Measurements from ENCODE around the gene KNOP1. TPM values are rescaled to one million over a fixed set of nuclear protein-coding genes. Genes with fewer than 3 reads are reported as not detected.

Gene KNOP1, protein sequence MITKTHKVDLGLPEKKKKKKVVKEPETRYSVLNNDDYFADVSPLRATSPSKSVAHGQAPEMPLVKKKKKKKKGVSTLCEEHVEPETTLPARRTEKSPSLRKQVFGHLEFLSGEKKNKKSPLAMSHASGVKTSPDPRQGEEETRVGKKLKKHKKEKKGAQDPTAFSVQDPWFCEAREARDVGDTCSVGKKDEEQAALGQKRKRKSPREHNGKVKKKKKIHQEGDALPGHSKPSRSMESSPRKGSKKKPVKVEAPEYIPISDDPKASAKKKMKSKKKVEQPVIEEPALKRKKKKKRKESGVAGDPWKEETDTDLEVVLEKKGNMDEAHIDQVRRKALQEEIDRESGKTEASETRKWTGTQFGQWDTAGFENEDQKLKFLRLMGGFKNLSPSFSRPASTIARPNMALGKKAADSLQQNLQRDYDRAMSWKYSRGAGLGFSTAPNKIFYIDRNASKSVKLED
- 25.2 TPM for polyA plus RNA-seq (2013, experiment 1 of 2; ENCODE audit: insufficient read length)
- polyA plus RNA-seq (2013, experiment 2 of 2; ENCODE audit: insufficient read length): 23.2 TPM

- DNase-seq: peak; percentile 88
Observed at GRCh38 chr16:19717741-19718623, at the start of gene KNOP1, which contains the start of gene IQCK. Gene KNOP1, minus strand, starts transcription at chr16:19718227. Its CDS starts 3,192 bp downstream, at chr16:19715035. Gene IQCK, plus strand, starts transcription at chr16:19718271. Its CDS starts 36 bp downstream, at chr16:19718307.

GRCh38 chr16:19767497-19767896, 49.5 kb upstream of the KNOP1 start:
- DNase-seq: no peak

DNA sequence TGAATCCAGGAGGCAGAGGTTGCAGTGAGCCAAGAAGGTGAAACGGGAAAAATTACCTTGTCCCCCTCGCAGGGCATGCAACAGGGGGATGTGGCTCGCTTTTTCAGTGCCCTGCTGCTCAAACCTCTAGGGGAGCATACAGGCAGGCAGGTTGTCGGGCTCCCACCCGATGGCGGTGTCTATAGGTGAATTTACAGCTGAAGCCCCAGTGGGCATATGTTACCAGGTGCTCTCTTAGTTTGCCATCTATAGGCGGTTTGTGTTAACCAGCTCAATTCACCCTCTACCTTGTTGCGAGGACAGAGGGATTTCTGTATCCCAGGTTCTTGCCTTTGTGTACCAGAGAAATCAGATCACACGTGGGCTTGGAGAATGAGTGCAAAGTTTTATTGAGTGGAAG, 49.0 kb upstream of the KNOP1 start:
- DNase-seq: no peak

DNA sequence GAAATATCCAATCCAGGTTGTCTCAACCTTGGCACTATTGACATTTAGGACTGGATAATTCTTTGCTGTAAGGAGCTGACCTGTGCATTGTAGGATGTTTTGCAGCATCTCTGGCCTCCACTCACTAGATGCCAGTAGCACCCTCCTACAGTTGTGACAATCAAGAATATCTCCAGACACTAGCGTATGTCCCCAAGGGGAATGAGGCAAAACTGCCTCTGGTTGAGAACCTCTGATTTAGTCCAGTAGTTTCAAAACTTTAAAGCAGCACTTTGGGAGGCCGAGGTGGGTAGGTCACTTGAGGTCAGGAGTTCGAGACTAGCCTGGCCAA, 48.5 kb upstream of the KNOP1 start:
- DNase-seq: no peak

- DNase-seq: no peak
Observed at GRCh38 chr16:19765860-19766553, 48.0 kb upstream of the KNOP1 start.

- DNase-seq: no peak
Observed at GRCh38 chr16:19760356-19761060, 42.5 kb upstream of the KNOP1 start.

DNA sequence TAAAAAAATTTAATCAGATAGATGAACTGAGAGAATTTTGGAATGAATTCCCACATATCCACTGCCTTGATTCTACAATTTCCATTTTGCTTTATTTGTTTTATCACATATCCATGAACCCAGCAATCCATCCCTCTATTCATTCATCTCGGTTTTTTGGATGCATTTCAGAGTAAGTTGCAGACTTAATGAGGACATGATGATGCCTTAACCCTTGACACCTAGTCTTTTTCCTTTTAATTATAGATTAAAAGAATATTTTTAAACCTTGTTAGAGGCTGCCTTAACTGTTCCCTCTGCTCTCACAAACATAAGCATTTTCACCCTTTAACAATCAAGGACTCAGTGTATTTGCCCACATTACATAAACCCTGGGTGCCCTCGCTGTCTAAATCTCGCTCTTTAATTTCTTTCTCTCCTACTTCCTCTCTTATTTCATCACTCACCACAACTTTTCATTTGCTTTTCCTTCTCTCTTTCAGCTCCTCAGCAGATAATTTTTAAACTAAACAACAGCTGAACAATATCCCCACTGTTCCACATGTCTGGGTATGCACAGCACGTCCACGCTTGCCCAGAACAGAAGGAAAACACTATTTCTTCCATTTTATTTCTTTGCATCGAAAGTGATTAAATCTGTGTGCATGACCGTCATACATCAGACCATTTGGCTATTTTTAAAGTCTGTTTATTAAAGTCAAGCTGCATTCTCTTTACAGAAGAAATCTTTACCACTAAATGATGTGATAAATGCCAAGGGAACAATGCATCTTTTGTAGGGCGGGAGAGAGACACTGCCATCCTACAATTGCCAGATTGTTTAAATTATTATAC, 40.0 kb upstream of the KNOP1 start:
- no peak for DNase-seq

DNA sequence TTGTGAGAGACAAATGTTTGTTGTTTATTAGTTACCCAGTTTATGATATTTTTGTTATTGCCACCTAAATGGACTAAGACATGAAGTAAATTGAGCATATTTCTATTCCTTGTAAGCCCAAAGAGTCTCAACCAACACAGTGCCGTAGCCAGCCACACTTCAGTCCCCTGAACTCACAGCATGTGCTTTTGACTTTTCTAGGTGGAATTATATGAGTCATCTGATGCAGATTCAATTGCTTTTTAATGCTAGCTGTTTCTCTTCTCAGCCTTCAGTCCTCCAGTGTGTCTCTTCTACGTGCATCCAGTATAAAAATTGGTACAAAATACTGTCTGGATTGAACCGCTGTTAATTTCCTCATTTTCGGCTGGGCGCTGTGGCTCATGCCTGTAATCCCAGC, 39.0 kb upstream of the KNOP1 start:
- peak; percentile 9 for DNase-seq

DNA sequence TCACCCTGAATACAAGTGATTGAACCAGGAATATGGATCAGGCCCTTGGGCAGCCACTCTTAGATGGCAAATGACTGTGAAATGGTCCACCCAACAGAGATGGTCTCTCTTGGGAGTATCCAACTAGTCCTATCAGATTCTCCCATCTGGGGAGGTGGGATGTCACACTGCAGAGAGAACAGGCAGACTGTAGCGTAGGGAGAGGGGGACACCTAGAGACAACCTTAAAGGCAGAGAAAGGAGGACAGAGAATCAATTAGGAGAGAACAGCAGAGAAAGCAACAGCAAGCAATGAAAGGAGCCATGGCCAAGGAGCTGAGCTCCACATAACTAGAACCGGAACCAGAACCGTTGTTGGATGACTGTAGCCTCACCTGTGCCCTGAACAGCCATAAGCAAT, 37.2 kb upstream of the KNOP1 start:
- no peak for DNase-seq

GRCh38 chr16:19754644-19755036, 36.6 kb upstream of the KNOP1 start:
- no peak for DNase-seq

- peak; percentile 51 for DNase-seq
Observed at GRCh38 chr16:19753815-19754643, 36.0 kb upstream of the KNOP1 start.

DNA sequence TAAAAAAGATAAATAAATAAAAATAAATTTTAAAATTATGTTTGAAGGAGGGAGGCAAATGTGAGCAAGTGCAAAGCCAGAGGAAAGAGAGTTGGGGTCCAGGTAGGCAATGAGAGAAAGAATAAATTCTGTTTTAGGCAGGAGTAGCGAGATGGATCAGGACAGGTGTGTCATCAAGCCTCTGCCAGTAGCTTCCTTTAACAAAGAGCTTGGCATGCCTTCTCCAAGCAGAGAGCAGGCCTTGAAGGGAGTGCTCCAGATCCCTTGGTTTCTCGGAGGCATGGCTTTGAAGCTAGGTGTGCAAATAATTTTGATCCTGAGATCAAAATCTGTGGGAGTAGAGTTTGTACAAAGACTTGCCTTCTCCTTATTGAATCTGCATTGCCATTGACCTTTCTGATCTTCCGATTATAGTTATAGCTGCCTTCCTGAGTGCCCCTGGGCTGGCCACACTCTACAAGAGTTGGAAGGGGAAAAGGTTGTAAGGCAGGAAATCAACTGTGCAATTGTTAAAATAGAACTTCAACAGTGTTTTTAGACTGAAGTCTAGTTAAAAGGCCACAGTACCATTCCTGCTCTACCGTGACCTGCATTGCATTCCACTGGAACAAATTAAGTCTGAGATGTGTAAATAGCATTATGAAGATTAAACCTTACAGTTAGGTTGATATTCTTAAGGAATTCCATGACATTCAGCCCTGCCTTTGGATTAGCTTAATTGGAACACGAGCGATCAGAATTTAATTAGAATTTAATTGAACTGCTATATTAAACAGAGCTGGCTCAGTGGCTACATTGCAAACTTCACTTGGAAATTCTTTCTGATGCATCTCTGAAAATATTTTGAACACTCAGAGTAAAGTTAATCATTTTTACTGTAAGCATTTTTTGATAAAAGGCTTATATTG, 33.7 kb upstream of the KNOP1 start:
- no peak for DNase-seq

DNA sequence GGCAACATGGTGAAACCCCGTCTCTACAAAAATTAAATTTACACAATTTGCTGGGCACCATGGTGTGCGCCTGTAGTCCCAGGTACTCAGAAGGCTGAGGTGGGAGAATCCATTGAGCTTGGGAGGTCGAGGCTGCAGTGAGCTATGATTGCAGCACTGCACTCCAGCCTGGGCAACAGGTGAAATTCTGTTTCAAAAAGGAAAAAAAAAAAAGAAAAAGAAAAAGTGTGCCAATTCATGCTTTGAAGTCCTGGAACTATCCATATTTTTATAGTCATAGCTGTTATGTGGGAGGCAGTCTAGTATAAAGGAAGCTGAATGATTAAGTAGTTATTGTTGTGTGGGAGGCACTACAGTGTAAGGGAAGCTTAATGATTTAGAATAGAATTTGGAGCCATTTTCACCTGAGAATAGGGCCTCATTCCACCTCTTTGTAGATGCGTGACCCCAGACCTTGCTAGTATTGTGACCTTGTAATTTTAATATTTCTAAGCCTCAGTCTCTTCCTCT, 31.6 kb upstream of the KNOP1 start:
- DNase-seq: no peak

DNA sequence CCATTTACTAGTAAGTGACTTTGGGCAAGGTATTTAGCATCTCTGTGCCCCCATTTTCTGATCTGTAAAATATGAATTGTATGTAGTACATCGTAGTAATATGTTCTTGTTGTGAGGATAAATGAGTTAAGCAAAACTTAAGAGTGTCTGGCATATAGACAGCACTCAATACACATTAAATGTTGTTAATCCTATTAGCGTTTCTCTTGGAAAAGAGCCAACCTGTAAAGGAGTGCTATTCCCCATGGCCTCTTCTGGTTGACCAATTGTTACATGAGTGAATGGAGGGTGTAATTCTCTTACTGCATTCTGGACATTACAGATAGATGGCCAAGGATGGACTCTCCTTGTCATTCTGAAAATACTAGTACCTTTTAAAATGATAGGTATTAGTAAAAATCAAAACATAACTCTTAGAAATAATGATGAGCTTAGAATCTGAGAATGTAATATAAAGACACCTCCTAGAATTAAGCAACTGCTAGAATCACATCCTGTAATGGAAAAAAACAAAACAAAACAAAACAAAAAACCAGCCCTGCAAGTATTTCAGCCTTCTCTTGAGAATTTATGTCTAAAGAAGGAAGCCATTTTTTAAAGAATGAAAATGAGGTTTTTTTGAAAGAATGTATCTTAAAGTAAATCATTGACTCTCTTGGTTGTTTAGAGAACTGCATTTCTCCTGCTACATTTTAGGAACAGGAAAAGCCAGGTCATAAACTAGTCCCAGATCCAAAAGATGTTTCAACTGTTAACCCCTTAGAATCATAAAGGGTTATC, 30.6 kb upstream of the KNOP1 start:
- DNase-seq: no peak

- no peak for DNase-seq
Observed at GRCh38 chr16:19746561-19746960, 28.5 kb upstream of the KNOP1 start.

GRCh38 chr16:19745286-19746010, 27.4 kb upstream of the KNOP1 start:
- DNase-seq: no peak

- DNase-seq: no peak
Observed at GRCh38 chr16:19744670-19745069, 26.6 kb upstream of the KNOP1 start.
